ENCODE data around the gene MAML3.

MAML3 gene

DNA sequence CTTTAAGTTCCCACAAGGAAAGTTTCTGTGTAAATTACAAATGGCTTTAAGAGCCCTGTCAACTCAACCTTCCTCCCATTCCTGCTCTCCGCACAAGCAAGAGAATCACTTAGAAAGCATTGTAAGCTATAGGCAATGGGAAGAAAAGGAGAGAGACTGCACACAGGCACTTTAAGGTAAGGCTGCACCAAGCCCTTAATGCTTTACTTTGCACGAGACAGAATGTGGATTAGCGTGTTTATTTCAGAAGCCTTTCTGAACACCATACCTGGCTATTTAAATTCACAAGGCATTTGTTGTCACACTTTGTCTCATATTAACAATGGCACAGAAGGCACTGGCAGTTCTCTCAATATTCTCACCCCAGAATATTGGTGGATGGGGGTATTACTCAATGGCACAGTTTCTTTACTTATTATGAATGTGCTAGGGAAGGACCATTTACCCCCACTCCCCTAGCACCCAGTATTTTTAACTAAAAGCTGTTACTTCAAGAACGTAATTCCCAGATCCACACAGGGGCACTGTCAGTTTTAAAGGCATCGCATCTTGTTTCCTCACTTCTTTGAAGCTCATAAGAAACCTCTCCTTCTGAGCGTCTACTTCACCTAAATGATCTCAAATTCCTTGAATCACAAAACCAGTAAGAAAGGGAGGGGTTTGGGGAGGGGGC is 150.0 kb downstream of the MAML3 start:
- peak overlapping the region; percentile 44 to 54 for H3K4me3 ChIP-seq
- no peaks in the 10 kb centered on the region for H3K27me3 ChIP-seq
- no peaks in the 10 kb centered on the region for H3K9me3 ChIP-seq
- no peaks in the 10 kb centered on the region for H3K36me3 ChIP-seq
- TF ChIP-seq, protein P1, sequence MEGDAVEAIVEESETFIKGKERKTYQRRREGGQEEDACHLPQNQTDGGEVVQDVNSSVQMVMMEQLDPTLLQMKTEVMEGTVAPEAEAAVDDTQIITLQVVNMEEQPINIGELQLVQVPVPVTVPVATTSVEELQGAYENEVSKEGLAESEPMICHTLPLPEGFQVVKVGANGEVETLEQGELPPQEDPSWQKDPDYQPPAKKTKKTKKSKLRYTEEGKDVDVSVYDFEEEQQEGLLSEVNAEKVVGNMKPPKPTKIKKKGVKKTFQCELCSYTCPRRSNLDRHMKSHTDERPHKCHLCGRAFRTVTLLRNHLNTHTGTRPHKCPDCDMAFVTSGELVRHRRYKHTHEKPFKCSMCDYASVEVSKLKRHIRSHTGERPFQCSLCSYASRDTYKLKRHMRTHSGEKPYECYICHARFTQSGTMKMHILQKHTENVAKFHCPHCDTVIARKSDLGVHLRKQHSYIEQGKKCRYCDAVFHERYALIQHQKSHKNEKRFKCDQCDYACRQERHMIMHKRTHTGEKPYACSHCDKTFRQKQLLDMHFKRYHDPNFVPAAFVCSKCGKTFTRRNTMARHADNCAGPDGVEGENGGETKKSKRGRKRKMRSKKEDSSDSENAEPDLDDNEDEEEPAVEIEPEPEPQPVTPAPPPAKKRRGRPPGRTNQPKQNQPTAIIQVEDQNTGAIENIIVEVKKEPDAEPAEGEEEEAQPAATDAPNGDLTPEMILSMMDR (IDR thresholded peaks at IDR 0.05): no peak
- DNase-seq: no peak
- intact Hi-C loops (cut with DNase I; ENCODE audit: low total_unique reads): no loop called here
- peak overlapping the region; percentile 29 to 40 for H3K27ac ChIP-seq
- H3K4me1 ChIP-seq: peaks cover 0 to 20% (median 9%) of the 10 kb centered on the region in 4 donors

GRCh38 chr4:140000232-140000631 is 153.8 kb downstream of the MAML3 start:
- H3K4me1 ChIP-seq: peaks cover 0 to 18% (median 9%) of the 10 kb centered on the region in 4 donors
- no peak for DNase-seq
- intact Hi-C loops (cut with DNase I; ENCODE audit: low total_unique reads): no loop called here
- no peaks in the 10 kb centered on the region for H3K27me3 ChIP-seq
- H3K36me3 ChIP-seq: no peaks in the 10 kb centered on the region
- H3K4me3 ChIP-seq: no peak overlapping the region
- TF ChIP-seq, protein P1 (IDR thresholded peaks at IDR 0.05): no peak
- no peak overlapping the region for H3K27ac ChIP-seq
- no peaks in the 10 kb centered on the region for H3K9me3 ChIP-seq

DNA sequence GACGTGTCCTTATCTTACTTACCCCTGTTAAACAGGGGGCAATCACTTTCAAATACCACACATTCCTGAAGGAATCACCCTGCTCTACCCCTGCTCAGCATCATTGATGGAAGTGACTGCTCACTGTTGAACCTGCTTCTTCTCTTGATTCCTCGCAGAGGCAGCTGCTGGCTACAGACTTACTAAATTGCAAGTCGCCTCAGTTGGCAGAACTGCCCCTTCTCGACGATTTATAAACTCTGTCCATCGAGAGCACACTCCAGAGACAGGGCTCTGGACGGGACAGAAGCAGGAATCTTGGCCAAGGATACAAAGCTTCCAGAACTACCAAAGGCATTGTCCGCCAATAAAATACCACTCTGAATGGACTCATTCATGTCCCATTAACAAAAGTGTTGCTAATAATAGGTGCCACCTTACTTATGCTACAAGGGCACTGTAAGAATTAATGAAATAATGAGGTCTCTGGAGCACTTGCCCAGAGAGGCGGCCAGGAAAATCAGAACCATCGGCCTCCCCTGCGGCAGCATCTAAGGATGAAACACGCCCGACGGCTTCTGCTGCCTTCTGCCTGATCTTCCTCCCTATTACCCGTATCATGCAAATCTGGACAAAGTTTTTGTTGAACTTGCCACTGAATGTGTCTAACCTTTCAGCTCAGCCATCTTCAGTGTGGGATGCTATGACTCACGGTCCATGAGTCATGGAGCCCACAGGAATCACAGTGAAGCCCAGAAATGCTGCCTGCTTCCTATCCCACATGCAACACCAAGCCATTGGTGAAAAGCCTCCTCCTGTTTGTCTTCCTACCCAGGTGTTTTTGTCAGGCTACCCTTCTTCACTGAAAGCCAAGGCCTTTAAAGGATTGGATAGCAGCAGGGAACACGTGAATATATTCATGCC is 164.9 kb downstream of the MAML3 start:
- DNase-seq: peak in 1 of 2 donors; percentile 56
- Histone ChIP-seq H3K27ac (no peak overlapping the region), H3K4me1 (peaks cover 0 to 44% (median 33%) of the 10 kb centered on the region in 4 donors), H3K27me3 (no peaks in the 10 kb centered on the region), H3K9me3 (no peaks in the 10 kb centered on the region), H3K36me3 (no peaks in the 10 kb centered on the region), H3K4me3 (no peak overlapping the region)
- intact Hi-C loops (cut with DNase I; ENCODE audit: low total_unique reads): no loop called here
- TF ChIP-seq, protein P1 (IDR thresholded peaks at IDR 0.05): no peak

GRCh38 chr4:139987502-139987850 is 166.5 kb downstream of the MAML3 start:
- TF ChIP-seq, protein P1 (IDR thresholded peaks at IDR 0.05): no peak
- intact Hi-C loops (cut with DNase I; ENCODE audit: low total_unique reads): no loop called here
- Histone ChIP-seq H3K9me3 (no peaks in the 10 kb centered on the region), H3K4me3 (no peak overlapping the region), H3K27ac (peak overlapping the region; percentile 60 to 74), H3K4me1 (peaks cover 0 to 61% (median 37%) of the 10 kb centered on the region in 4 donors), H3K36me3 (no peaks in the 10 kb centered on the region), H3K27me3 (no peaks in the 10 kb centered on the region)
- no peak for DNase-seq

DNA sequence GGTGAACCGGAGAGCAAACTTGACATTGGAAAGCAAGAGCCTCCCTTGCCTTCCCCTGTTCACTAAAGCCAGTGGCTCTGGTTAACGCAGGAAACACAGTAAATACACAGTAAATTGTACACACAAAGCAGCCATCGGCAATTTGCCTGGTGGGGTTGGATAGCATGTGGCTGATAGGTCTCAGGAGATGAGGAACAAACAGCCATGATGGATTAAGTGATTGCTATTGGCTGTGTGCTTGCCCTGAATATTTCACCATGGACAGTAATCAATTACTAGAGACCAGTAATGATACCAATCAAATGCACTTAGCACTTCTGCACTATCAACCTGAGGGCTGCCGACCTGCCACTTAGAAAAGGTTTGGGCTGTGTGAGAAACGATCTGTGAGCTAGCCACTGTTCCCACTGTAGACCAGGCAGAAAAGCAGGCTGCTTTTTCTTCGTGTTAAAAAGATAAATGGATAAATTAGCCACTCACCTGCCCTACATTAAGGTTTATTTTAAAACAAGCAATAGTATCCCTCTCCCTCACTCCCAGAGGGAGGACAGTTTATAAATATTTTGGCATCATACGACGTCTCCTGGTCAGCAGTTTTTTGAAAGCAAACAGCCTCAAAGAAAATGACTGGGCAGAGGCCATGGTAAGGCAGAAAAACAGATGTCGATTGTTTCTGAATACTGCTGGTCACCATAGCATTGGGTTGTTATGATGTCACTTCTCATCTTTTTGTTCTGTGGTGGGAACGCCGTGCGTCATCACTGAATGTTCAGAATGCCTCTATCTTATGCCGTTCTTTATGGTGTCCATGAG is 167.1 kb downstream of the MAML3 start:
- TF ChIP-seq, protein P1 (IDR thresholded peaks at IDR 0.05): no peak
- no peak for DNase-seq
- peaks cover 0 to 66% (median 38%) of the 10 kb centered on the region in 4 donors for H3K4me1 ChIP-seq
- no peaks in the 10 kb centered on the region for H3K36me3 ChIP-seq
- no peak overlapping the region for H3K4me3 ChIP-seq
- H3K9me3 ChIP-seq: no peaks in the 10 kb centered on the region
- intact Hi-C loops (cut with DNase I; ENCODE audit: low total_unique reads): no loop called here
- H3K27ac ChIP-seq: peak overlapping the region; percentile 60 to 74
- no peaks in the 10 kb centered on the region for H3K27me3 ChIP-seq

Measured in tibial artery (tissue), 4 donors.